ENCODE data around the gene LRP11. TPM values are rescaled to one million over a fixed set of nuclear protein-coding genes. Genes with fewer than 3 reads are reported as not detected.
A peak's percentile ranks its signal among the peaks of the same experiment; 100 is the strongest.

LRP11 gene
- total and polyA plus RNA-seq, 9 of the 15 experiments (the other 6 are each of a cell fraction or from before 2014, with no cell fraction given) = 0.51 to 3.5 (median 2.4) TPM

DNA sequence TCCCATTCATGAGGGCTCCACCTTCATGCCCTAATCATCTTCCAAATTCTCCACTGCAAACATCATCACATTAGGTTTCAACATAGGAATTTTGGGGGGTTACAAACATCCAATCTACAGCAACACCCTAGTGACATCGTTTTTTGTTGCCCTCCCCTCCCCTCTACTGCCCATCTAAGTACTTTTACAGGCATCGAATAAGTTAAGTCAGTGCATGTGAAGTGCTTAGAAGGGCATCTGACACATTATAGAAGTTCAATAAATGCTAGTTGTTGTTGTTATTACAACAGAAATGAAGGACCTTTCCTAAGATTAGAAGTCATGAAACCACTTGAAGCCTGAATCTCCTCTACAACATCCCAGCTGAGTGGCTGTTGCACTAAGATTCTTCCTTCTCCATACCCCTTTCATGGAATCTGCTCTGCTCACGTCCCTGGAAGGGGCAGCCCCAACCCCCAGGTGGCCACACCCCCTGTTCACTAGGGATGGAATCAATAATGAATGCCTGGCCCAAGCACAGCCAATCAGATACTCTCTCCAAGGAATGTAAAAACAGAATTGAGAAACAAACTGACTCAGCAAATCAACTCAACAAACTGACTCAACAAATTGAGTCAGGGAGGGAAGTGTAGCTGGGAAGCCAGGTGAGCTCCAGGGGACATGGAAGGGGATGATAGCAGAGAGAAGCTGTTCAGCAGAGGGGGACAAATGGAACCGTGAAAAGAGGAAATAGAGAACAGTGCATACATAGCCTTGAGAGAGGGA, 3.9 kb upstream of the LRP11 start (continued):
- TF ChIP-seq, protein P1, sequence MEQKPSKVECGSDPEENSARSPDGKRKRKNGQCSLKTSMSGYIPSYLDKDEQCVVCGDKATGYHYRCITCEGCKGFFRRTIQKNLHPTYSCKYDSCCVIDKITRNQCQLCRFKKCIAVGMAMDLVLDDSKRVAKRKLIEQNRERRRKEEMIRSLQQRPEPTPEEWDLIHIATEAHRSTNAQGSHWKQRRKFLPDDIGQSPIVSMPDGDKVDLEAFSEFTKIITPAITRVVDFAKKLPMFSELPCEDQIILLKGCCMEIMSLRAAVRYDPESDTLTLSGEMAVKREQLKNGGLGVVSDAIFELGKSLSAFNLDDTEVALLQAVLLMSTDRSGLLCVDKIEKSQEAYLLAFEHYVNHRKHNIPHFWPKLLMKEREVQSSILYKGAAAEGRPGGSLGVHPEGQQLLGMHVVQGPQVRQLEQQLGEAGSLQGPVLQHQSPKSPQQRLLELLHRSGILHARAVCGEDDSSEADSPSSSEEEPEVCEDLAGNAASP (IDR thresholded peaks at IDR 0.05) = no peak
- no peak for TF ChIP-seq SREBF2 (CRISPR knock-in tag; IDR thresholded peaks at IDR 0.05)
- TF ChIP-seq ZFP30 (CRISPR knock-in tag; IDR thresholded peaks at IDR 0.05; ENCODE audit: borderline replicate concordance) = no peak
- no peak for TF ChIP-seq MTF1 (CRISPR knock-in tag; IDR thresholded peaks at IDR 0.05; ENCODE audit: borderline replicate concordance)
- no peak for TF ChIP-seq ZNF217 (CRISPR knock-in tag; IDR thresholded peaks at IDR 0.05)
- TF ChIP-seq NCOA4 (IDR thresholded peaks at IDR 0.05; ENCODE audit: partially characterized antibody) = no peak
- TF ChIP-seq, protein P2, sequence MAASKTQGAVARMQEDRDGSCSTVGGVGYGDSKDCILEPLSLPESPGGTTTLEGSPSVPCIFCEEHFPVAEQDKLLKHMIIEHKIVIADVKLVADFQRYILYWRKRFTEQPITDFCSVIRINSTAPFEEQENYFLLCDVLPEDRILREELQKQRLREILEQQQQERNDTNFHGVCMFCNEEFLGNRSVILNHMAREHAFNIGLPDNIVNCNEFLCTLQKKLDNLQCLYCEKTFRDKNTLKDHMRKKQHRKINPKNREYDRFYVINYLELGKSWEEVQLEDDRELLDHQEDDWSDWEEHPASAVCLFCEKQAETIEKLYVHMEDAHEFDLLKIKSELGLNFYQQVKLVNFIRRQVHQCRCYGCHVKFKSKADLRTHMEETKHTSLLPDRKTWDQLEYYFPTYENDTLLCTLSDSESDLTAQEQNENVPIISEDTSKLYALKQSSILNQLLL (CRISPR knock-in tag; IDR thresholded peaks at IDR 0.05; ENCODE audit: borderline replicate concordance) = no peak
- TF ChIP-seq ZC3H4 (CRISPR knock-in tag; IDR thresholded peaks at IDR 0.05; ENCODE audit: borderline replicate concordance) = no peak
- no peak for TF ChIP-seq VEZF1 (CRISPR knock-in tag; IDR thresholded peaks at IDR 0.05)
- TF ChIP-seq BRD4 (IDR thresholded peaks at IDR 0.05) = no peak
- TF ChIP-seq CSDE1 (IDR thresholded peaks at IDR 0.05) = no peak
- no peak for TF ChIP-seq ZNF696 (CRISPR knock-in tag; conservative IDR thresholded peaks at IDR 0.05)
- TF ChIP-seq BRCA1 (IDR thresholded peaks at IDR 0.05) = no peak
- no peak for TF ChIP-seq BRCA1 (CRISPR knock-in tag; IDR thresholded peaks at IDR 0.05)
- TF ChIP-seq FOXK1 (CRISPR knock-in tag; IDR thresholded peaks at IDR 0.05; ENCODE audit: borderline replicate concordance) = no peak
- TF ChIP-seq LCOR (CRISPR knock-in tag; IDR thresholded peaks at IDR 0.05) = 0 out of 2 replicates have a peak, but pooled peaks have one; percentile 8
- no peak for TF ChIP-seq ARID2 (IDR thresholded peaks at IDR 0.05)
- no peak for TF ChIP-seq MCM2 (IDR thresholded peaks at IDR 0.05; ENCODE audit: low read depth)
- no peak for TF ChIP-seq RFX7 (CRISPR knock-in tag; IDR thresholded peaks at IDR 0.05)
- TF ChIP-seq NR0B1 (IDR thresholded peaks at IDR 0.05; ENCODE audit: partially characterized antibody) = no peak
- TF ChIP-seq BRD9 (IDR thresholded peaks at IDR 0.05; ENCODE audit: low read depth, partially characterized antibody) = peak; percentile 27
- no peak for TF ChIP-seq PHF8 (IDR thresholded peaks at IDR 0.05; ENCODE audit: borderline replicate concordance, low read length)
- no peak for TF ChIP-seq ZNF707 (CRISPR knock-in tag; conservative IDR thresholded peaks at IDR 0.05)
- peak; percentile 67; the same call in 1 of the 2 replicates for TF ChIP-seq EHMT2 (IDR thresholded peaks at IDR 0.05)
